Small intestine (tissue), 7 donors: ENCODE data around the gene SPATA33. TPM values are rescaled to one million over a fixed set of nuclear protein-coding genes. Genes with fewer than 3 reads are reported as not detected.

Experiments
- DNase-seq, 2 donors: peaks; one replicate each; pipeline versions ENCODE4 v3.0.0 to v3.0.0-alpha.2; 2013
- FAIRE-seq: peaks from 2 replicates; lab custom pipeline; 2012; peaks lifted over from hg19 to GRCh38; lab: Jason Lieb, UNC
- H3K27ac ChIP-seq, 3 donors: one replicate each; pipeline ENCODE4 v1.5.1; 2013; ENCODE audit warnings: low read length in 2 of 3, mild to moderate bottlenecking in 2 of 3, control low read depth in 1 of 3, inconsistent platforms in 1 of 3, low read depth in 1 of 3, moderate library complexity in 1 of 3
- H3K27me3 ChIP-seq, 3 donors: one replicate each; pipeline ENCODE4 v1.6.1; 2013; ENCODE audit warnings: low read length in 3 of 3, inconsistent platforms in 1 of 3; ENCODE audit not compliant: control insufficient read depth in 3 of 3, insufficient read depth in 3 of 3
- H3K36me3 ChIP-seq, 3 donors: one replicate each; pipeline ENCODE4 v1.6.1; 2013; ENCODE audit warnings: low read length in 3 of 3, inconsistent platforms in 1 of 3, low read depth in 1 of 3, mild to moderate bottlenecking in 1 of 3, moderate library complexity in 1 of 3; ENCODE audit not compliant: control insufficient read depth in 3 of 3, insufficient read depth in 2 of 3
- H3K4me1 ChIP-seq, 3 donors: one replicate each; pipeline ENCODE4 v1.6.1; 2013; ENCODE audit warnings: low read length in 2 of 3, inconsistent platforms in 1 of 3, low read depth in 1 of 3, mild to moderate bottlenecking in 1 of 3, moderate library complexity in 1 of 3; ENCODE audit not compliant: control insufficient read depth in 3 of 3, insufficient read depth in 2 of 3
- H3K4me3 ChIP-seq, 3 donors: one replicate each; pipeline ENCODE4 v1.5.1; 2013; ENCODE audit warnings: low read length in 3 of 3, control low read depth in 1 of 3, inconsistent platforms in 1 of 3, low read depth in 1 of 3, mild to moderate bottlenecking in 1 of 3, moderate library complexity in 1 of 3
- H3K9me3 ChIP-seq, 2 donors: one replicate each; pipeline ENCODE4 v1.6.1; 2013; ENCODE audit warnings: low read depth in 1 of 2, low read length in 1 of 2; ENCODE audit not compliant: control insufficient read depth in 2 of 2, insufficient read depth in 1 of 2
- WGBS, 3 donors: extraction: QIAGEN DNeasy Blood & Tissue Kit; methylation state at CpG; one replicate each; pipeline ENCODE4 v1.1.7; 2013; 5-methylcytosine and 5-hydroxymethylcytosine counted together
- polyA plus RNA-seq, 4 donors: library from polyadenylated mRNA; stranded (reverse) in 3 of 4; unstranded in 1 of 4; fragments of 200-250 nt in 3 of 4; fragments of 120-200 nt in 1 of 4; gene quantifications; one replicate each; pipeline versions ENCODE4 v1.2.1 to v1.2.3, GENCODE V29; 2013
- donor health status: healthy with polysubstance abuse.
- donor health status: control.
- donor health status: control.
- donor health status: Bipolar disorder and iron deficiency.
- donor health status: healthy.

The SPATA33 gene
- polyA plus RNA-seq, 4 donors = 6.5 to 17.0 (median 8.1) TPM

GRCh38 chr16:89700100-89700648 lies 42.5 kb downstream of the SPATA33 start:
- H3K9me3 ChIP-seq = no peaks in the 10 kb centered on the region
- peaks cover 1 to 26% (median 6%) of the 10 kb centered on the region in 3 donors for H3K4me1 ChIP-seq
- peaks cover 0 to 45% (median 5%) of the 10 kb centered on the region in 3 donors for H3K36me3 ChIP-seq
- H3K27ac ChIP-seq = peak overlapping the region; percentile 95 to 97 (median 96)
- FAIRE-seq (no peak), DNase-seq (peak; percentile 99 to 100)
- H3K27me3 ChIP-seq = no peaks in the 10 kb centered on the region
- H3K4me3 ChIP-seq = peak overlapping the region in 2 of 3 donors; percentile 53 to 63
- WGBS, 3 donors = 0 to 1% (median 1%) methylated on average over 24 to 30 of the region's 30 CpGs

GRCh38 chr16:89700649-89701424 lies 43.2 kb downstream of the SPATA33 start:
- FAIRE-seq (no peak), DNase-seq (peak; percentile 79 to 93)
- Histone ChIP-seq H3K4me3 (peak overlapping the region; percentile 60 to 75 (median 63)), H3K4me1 (peaks cover 1 to 19% (median 6%) of the 10 kb centered on the region in 3 donors), H3K9me3 (no peaks in the 10 kb centered on the region), H3K27me3 (no peaks in the 10 kb centered on the region), H3K27ac (peak overlapping the region; percentile 95 to 97 (median 96)), H3K36me3 (peaks cover 0 to 39% (median 5%) of the 10 kb centered on the region in 3 donors)
- WGBS, 3 donors = 0 to 1% (median 1%) methylated on average over 50 to 78 of the region's 78 CpGs

GRCh38 chr16:89701425-89702406 lies 44.1 kb downstream of the SPATA33 start, which contains the start of gene SPATA2L:
Gene SPATA2L (minus strand): TSS chr16:89701705. CDS start chr16:89701232, 473 bp downstream.
- peaks cover 0 to 30% (median 5%) of the 10 kb centered on the region in 3 donors for H3K36me3 ChIP-seq
- H3K27me3 ChIP-seq = no peaks in the 10 kb centered on the region
- 0 to 1% (median 1%) methylated on average over 62 to 97 of the region's 97 CpGs for WGBS, 3 donors
- H3K4me1 ChIP-seq = peaks cover 1 to 16% (median 6%) of the 10 kb centered on the region in 3 donors
- no peak for FAIRE-seq
- no peaks in the 10 kb centered on the region for H3K9me3 ChIP-seq
- H3K4me3 ChIP-seq = peak within 1 kb of the TSS; percentile 60 to 75 (median 63)
- H3K27ac ChIP-seq = peak within 1 kb of the TSS; percentile 95 to 97 (median 96)
- peak; percentile 98 to 99 for DNase-seq

- H3K36me3 ChIP-seq = peaks cover 0 to 26% (median 0%) of the 10 kb centered on the region in 3 donors
- no peaks in the 10 kb centered on the region for H3K27me3 ChIP-seq
- H3K4me3 ChIP-seq = no peak overlapping the region
- DNase-seq (no peak), FAIRE-seq (no peak)
- H3K4me1 ChIP-seq = peaks cover 1 to 16% (median 6%) of the 10 kb centered on the region in 3 donors
- 82 to 88% (median 88%) methylated on average over 13 of the region's 13 CpGs for WGBS, 3 donors
- no peaks in the 10 kb centered on the region for H3K9me3 ChIP-seq
- no peak overlapping the region for H3K27ac ChIP-seq
Measured at GRCh38 chr16:89704281-89704680, 46.6 kb downstream of the SPATA33 start.

- no peak for DNase-seq
- no peak overlapping the region for H3K4me3 ChIP-seq
- peaks cover 1 to 12% (median 6%) of the 10 kb centered on the region in 3 donors for H3K4me1 ChIP-seq
- H3K27me3 ChIP-seq = no peaks in the 10 kb centered on the region
- no peak for FAIRE-seq
- WGBS, 3 donors = 75 to 82% (median 81%) methylated on average over 15 of the region's 15 CpGs
- no peaks in the 10 kb centered on the region for H3K9me3 ChIP-seq
- H3K27ac ChIP-seq = no peak overlapping the region
- peaks cover 0 to 25% (median 0%) of the 10 kb centered on the region in 3 donors for H3K36me3 ChIP-seq
Measured at GRCh38 chr16:89705006-89705405, 47.4 kb downstream of the SPATA33 start.

- H3K27ac ChIP-seq = no peak overlapping the region
- peaks cover 0 to 6% (median 3%) of the 10 kb centered on the region in 3 donors for H3K4me1 ChIP-seq
- peaks cover 0 to 31% (median 0%) of the 10 kb centered on the region in 3 donors for H3K36me3 ChIP-seq
- FAIRE-seq (no peak), DNase-seq (no peak)
- no peaks in the 10 kb centered on the region for H3K27me3 ChIP-seq
- H3K9me3 ChIP-seq = no peaks in the 10 kb centered on the region
- H3K4me3 ChIP-seq = no peak overlapping the region
- 83 to 85% (median 84%) methylated on average over 14 of the region's 14 CpGs for WGBS, 3 donors
Measured at GRCh38 chr16:89706518-89707260, 49.1 kb downstream of the SPATA33 start.

GRCh38 chr16:89707695-89708094 lies 50.1 kb downstream of the SPATA33 start:
- peaks cover 0 to 5% (median 0%) of the 10 kb centered on the region in 3 donors for H3K27me3 ChIP-seq
- FAIRE-seq = no peak
- H3K4me3 ChIP-seq = no peak overlapping the region
- no peak overlapping the region for H3K27ac ChIP-seq
- WGBS, 3 donors = 87 to 92% (median 87%) methylated on average over 9 of the region's 9 CpGs
- DNase-seq = no peak
- no peaks in the 10 kb centered on the region for H3K9me3 ChIP-seq
- no peaks in the 10 kb centered on the region for H3K4me1 ChIP-seq
- peaks cover 0 to 32% (median 0%) of the 10 kb centered on the region in 3 donors for H3K36me3 ChIP-seq
